VCaP (cell line): ENCODE data around the gene SENP8.
A peak's percentile ranks its signal among the peaks of the same experiment; 100 is the strongest.

ENCODE experiments used
- H3K27ac ChIP-seq: fragments of 450-650 bp; 2 replicates; pipeline ENCODE4 v1.5.1; 2017
- TF ChIP-seq, protein P1 (sequence below): fragments of 450-650 bp; conservative IDR thresholded peaks from 2 replicates; pipeline ENCODE4 v1.5.1; 2017; ENCODE audit warnings: mild to moderate bottlenecking, moderate library complexity

Gene SENP8

DNA sequence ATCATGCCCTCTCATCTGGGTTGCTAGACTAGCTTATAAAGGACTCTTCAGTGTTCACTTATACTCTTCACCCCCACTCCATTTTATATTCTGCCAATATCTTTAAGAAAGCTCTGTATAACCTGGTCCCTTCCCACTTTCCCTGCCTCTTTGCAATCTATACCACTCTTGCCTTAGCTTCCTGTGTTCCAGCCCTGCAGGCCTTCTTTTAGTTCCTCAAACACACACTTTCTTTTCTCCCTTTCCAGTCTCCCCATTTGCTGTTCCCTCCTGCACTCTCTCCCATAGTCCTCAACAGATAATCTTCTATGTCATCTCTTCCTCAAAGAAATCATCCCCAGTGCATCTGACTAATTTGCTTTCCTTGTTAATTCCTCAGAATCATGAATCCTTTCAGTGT is 28.7 kb downstream of the SENP8 start:
- TF ChIP-seq, protein P1, sequence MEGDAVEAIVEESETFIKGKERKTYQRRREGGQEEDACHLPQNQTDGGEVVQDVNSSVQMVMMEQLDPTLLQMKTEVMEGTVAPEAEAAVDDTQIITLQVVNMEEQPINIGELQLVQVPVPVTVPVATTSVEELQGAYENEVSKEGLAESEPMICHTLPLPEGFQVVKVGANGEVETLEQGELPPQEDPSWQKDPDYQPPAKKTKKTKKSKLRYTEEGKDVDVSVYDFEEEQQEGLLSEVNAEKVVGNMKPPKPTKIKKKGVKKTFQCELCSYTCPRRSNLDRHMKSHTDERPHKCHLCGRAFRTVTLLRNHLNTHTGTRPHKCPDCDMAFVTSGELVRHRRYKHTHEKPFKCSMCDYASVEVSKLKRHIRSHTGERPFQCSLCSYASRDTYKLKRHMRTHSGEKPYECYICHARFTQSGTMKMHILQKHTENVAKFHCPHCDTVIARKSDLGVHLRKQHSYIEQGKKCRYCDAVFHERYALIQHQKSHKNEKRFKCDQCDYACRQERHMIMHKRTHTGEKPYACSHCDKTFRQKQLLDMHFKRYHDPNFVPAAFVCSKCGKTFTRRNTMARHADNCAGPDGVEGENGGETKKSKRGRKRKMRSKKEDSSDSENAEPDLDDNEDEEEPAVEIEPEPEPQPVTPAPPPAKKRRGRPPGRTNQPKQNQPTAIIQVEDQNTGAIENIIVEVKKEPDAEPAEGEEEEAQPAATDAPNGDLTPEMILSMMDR = no peak
- H3K27ac ChIP-seq = no peak overlapping the region

DNA sequence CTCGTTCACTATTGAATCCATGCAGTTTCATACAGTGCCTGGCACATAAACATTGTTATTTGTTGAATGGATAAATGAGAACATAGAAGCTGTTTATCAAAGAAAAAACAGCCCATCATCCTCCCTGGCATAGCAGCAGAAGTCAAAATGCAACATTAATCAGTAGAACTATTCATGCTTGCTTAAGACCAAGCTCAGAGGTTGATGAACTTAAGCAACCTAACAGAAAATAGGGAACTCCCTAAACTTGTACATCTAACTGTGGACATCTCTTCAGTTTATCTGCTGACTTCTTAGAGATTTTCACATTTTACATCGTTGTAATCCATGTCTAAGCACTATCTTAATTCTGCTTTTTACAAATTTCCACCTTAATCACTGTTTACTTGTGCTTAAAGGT is 29.2 kb downstream of the SENP8 start:
- no peak overlapping the region for H3K27ac ChIP-seq
- TF ChIP-seq, protein P1 = no peak

DNA sequence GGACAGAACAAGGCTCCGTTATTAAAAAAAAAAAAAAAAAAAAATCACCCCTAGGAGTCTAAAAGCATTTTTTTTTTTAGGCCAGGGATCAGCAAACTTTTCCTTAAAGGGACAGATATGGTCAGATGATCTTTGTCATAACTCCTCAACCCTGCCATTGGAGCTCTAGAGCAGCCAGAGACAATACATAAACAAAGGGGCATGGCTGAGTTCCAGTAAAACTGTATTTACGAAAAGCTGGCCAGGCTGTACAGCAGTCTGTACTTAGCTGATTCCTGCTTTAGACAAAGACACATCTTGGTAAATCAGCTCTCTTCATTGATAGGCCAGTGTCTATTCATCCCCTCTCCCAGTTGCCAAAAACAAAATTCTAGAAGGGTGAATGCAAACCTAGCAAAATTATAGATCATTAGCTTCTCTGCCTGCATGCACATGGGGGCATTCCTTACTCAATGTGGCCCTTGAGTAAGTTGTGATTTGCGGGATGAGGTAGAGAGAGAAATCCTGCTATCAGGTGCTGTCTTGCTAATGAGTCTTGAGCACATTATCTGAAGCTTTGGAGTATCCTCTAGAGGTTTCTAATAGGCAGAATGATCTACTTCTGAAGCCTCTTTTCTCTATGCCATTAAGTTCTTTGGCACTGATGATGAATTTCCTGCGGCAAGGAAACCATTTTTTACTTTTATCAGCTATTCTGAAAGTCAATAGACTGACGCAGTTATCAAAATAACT is 35.2 kb downstream of the SENP8 start:
- TF ChIP-seq, protein P1 = no peak
- H3K27ac ChIP-seq = peak overlapping the region; percentile 97

DNA sequence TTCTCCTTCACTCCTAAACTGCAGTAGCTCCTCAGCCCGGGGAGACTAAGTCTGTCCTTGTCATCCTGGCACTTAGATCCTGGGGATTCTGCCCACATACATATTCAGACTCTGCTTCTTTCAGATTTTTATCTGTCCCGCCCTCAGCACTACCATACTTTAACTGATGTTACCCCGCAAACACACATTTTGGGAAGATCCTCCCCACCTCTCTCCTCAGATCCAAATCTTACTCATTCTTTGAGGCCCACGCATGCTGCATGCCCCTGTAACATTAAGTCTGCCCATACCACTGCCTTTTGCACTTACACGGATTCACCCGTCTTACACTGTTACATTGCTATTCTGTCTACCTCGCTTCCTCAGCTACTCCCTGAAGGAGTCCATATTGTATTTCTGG is 36.1 kb downstream of the SENP8 start:
- peak overlapping the region; percentile 97 for H3K27ac ChIP-seq
- TF ChIP-seq, protein P1 = no peak

DNA sequence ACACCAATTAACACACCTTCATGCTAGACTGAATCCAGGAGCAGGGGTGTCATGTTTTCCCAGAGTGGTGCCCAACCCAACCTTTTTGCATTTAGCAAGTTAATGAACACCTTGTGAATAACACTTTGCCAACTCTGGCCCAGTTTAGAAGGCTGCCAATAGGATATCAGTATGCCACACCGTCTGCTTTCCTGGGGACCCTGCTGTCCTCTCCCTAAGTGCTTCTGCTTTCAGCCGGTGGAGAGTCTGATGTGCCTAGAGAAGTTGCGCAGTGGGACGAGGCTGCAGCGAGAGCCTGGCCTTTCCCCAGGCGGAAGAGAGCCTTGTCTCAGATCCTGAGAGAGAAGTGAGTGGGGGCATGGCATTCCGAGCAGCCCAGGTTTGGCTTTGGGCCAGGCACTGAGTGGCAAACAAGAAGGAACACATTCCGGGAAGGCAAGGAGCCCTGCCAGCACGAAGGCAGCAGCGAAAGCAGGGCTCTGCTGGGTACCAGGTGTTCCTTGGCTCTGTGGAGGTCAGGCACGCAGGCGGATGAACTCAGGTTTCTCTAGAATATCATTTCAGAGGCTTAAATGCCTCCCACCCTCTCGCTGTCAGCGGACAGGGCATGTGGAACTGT is 36.9 kb downstream of the SENP8 start:
- TF ChIP-seq, protein P1 = no peak
- peak overlapping the region; percentile 97 for H3K27ac ChIP-seq

DNA sequence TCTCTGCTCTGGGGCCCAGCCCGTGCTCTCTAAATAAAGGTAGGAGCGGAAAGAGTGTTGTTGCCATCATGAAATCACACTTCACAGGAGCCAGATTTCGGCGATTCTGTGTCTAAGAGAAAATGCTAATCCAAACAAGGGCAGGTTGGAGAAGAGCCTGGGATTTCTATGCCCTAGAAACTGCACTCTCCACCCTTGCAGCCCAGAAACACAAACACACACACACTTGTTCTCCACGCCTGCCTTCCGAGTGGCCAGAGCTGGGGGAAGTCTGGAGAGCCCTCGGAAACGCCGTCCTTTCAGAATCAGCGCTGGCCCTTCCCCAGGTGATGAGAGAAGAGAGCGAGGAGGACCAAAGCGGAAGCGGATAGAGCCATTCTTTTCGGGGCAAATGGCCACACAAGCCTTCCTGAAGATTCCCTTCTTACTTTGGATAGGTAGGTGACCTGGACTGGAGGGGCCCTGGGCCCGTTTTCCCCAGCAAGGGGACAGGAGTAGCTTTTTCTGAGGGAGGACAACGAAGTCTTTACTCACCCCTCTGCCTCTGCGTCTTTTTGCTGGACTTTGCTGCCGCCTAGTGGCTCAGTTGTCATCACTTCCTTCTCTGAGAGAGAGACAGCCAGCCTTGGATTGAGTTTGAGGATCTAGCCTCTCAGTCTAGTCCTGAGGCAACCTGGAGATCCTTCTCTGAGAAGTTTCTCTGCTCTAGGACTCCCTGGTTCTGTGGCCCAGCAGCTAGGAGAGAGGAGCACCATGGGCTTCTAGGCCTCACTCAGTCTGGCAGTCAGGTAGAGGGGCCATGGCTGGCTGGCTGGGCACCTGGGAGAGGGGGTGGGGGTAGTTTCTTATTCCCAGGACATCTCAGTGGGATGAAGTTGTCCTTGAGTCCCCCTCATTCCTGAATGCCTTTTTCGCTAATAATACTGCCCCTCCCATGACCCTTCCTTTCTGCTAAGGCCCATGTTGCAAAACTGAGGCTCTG is 37.7 kb downstream of the SENP8 start:
- TF ChIP-seq, protein P1 = peak; percentile 86

DNA sequence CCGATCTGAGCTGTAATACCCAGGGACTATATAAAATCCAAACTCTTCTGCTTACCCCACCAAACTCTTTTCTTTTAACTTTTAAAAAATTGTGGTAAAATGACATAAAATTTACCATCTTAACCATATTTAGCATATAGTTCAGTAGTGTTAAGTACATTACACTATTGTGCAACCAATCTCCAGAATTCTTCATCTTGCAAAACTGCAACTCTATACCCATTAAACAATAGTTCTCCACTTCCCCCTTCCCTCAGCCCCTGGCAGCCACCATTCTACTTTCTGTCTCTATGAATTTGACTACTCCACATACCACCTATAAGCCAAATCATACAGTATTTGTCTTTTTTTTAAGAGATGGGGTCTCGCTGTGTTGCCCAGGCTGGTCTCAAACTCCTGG is 38.7 kb downstream of the SENP8 start:
- no peak overlapping the region for H3K27ac ChIP-seq
- TF ChIP-seq, protein P1 = no peak

More for the DNA sequence above, 37.7 kb downstream of the SENP8 start:
- H3K27ac ChIP-seq = peak overlapping the region; percentile 97
